Measurements from ENCODE around the gene CELF2. TPM values are rescaled to one million over a fixed set of nuclear protein-coding genes. Genes with fewer than 3 reads are reported as not detected.

CELF2 gene
- total RNA-seq, 1 experiment from 2014 or later: not detected

DNA sequence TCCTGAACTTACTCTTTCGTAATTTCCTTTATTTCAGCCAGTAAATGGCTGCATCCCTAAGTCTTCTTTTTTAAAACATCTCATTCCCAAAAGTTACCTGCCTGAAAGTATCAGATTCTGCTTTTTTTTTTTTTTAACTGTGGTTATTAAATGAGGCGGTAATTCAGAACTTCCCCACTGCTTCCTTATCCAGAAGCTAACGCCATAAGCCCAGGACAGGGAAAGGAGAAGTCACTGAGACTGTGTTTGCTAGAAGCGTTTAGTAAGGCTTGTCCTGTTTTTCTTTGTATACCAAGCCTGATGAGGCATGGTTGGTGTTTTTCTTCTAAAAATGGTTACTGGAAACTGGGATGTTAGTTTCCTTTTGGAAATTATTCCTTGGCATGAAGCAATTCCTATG is 197.8 kb downstream of the CELF2 start:
- intact Hi-C loops (cut with micrococcal nuclease; ENCODE audit: unreplicated experiment): no loop called here
- Histone ChIP-seq H3K27me3 (replicated peaks; ENCODE audit: insufficient read depth, low read depth, low read length, poor library complexity) (peaks cover 85% of the 10 kb centered on the region), H3K4me1 (ENCODE audit: insufficient read depth, low read length, poor library complexity, severe bottlenecking) (no peaks in the 10 kb centered on the region), H3K36me3 (ENCODE audit: insufficient read depth, low read length, poor library complexity, severe bottlenecking) (no peaks in the 10 kb centered on the region), H3K9me3 (ENCODE audit: low read depth, low read length, poor library complexity, severe bottlenecking) (no peaks in the 10 kb centered on the region), H3K4me3 (ENCODE audit: low read depth, low read length, poor library complexity, severe bottlenecking) (no peak overlapping the region), H3K27ac (ENCODE audit: low read depth, low read length, poor library complexity, severe bottlenecking) (no peak overlapping the region)
- BruUV-seq (replicated peaks): no TSS peak
- DNase-seq (ENCODE audit: low spot score): no peak
- ChIA-PET POLR2A (ENCODE audit: low non-redundant PET) (no interaction called here), CTCF (no interaction called here)
- TF ChIP-seq, protein P1, sequence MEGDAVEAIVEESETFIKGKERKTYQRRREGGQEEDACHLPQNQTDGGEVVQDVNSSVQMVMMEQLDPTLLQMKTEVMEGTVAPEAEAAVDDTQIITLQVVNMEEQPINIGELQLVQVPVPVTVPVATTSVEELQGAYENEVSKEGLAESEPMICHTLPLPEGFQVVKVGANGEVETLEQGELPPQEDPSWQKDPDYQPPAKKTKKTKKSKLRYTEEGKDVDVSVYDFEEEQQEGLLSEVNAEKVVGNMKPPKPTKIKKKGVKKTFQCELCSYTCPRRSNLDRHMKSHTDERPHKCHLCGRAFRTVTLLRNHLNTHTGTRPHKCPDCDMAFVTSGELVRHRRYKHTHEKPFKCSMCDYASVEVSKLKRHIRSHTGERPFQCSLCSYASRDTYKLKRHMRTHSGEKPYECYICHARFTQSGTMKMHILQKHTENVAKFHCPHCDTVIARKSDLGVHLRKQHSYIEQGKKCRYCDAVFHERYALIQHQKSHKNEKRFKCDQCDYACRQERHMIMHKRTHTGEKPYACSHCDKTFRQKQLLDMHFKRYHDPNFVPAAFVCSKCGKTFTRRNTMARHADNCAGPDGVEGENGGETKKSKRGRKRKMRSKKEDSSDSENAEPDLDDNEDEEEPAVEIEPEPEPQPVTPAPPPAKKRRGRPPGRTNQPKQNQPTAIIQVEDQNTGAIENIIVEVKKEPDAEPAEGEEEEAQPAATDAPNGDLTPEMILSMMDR (conservative IDR thresholded peaks at IDR 0.05; ENCODE audit: low read depth, low read length): no peak
- no peak for TF ChIP-seq EZH2 (IDR thresholded peaks at IDR 0.05; ENCODE audit: borderline replicate concordance, low read depth, low read length, poor library complexity, severe bottlenecking)

DNA sequence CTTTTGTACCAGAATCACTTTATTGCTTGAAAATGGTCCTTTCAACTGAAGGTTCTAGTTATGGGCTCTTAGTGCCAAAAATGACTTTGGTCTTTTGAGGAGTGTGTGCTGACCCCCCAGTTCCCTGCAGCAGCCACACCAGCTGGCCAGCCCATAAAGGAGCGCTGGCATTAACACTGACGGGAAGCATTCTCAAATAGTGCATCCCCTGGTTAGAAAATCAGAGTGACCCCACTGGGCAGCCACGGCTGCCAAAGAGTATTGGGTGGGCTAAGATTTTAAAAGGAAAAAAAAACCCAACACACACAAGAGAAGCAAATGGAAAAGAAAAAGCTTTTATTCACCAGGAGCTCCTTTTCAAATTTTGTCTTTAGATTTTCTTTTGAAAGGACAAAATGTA is 199.8 kb downstream of the CELF2 start:
- CTCF ChIA-PET: no interaction called here
- Histone ChIP-seq H3K27me3 (replicated peaks; ENCODE audit: insufficient read depth, low read depth, low read length, poor library complexity) (peaks cover 90% of the 10 kb centered on the region), H3K9me3 (ENCODE audit: low read depth, low read length, poor library complexity, severe bottlenecking) (no peaks in the 10 kb centered on the region), H3K27ac (ENCODE audit: low read depth, low read length, poor library complexity, severe bottlenecking) (no peak overlapping the region), H3K36me3 (ENCODE audit: insufficient read depth, low read length, poor library complexity, severe bottlenecking) (no peaks in the 10 kb centered on the region), H3K4me3 (ENCODE audit: low read depth, low read length, poor library complexity, severe bottlenecking) (no peak overlapping the region), H3K4me1 (ENCODE audit: insufficient read depth, low read length, poor library complexity, severe bottlenecking) (no peaks in the 10 kb centered on the region)
- BruUV-seq (replicated peaks): no TSS peak
- intact Hi-C loops (cut with micrococcal nuclease; ENCODE audit: unreplicated experiment): no loop called here
- POLR2A ChIA-PET (ENCODE audit: low non-redundant PET): no interaction called here
- DNase-seq (ENCODE audit: low spot score): no peak
- TF ChIP-seq, protein P1 (conservative IDR thresholded peaks at IDR 0.05; ENCODE audit: low read depth, low read length): no peak
- no peak for TF ChIP-seq EZH2 (IDR thresholded peaks at IDR 0.05; ENCODE audit: borderline replicate concordance, low read depth, low read length, poor library complexity, severe bottlenecking)

DNA sequence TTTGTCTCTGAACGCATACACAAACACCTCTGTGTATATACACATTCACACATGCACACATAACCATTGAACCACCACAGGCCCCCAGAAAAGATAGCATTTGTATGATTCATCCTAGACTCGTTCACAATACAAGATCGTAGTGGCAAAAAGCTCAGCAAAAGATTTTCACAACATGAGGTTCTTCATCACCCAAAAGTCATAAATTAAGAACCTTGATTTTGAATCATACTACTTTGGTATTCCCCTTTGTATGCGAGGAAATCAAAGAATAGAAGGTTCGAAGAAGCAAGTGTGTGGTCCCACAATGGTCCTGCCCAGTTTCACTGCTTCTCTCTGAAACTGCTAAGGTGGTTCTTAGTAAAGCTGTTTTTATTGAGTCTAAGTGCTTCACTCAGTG is 200.7 kb downstream of the CELF2 start:
- no peak for DNase-seq (ENCODE audit: low spot score)
- intact Hi-C loops (cut with micrococcal nuclease; ENCODE audit: unreplicated experiment): no loop called here
- BruUV-seq (replicated peaks): no TSS peak
- no peak overlapping the region for H3K27ac ChIP-seq (ENCODE audit: low read depth, low read length, poor library complexity, severe bottlenecking)
- H3K4me3 ChIP-seq (ENCODE audit: low read depth, low read length, poor library complexity, severe bottlenecking): no peak overlapping the region
- ChIA-PET POLR2A (ENCODE audit: low non-redundant PET) (no interaction called here), CTCF (no interaction called here)
- H3K9me3 ChIP-seq (ENCODE audit: low read depth, low read length, poor library complexity, severe bottlenecking): no peaks in the 10 kb centered on the region
- H3K36me3 ChIP-seq (ENCODE audit: insufficient read depth, low read length, poor library complexity, severe bottlenecking): no peaks in the 10 kb centered on the region
- H3K4me1 ChIP-seq (ENCODE audit: insufficient read depth, low read length, poor library complexity, severe bottlenecking): no peaks in the 10 kb centered on the region
- TF ChIP-seq EZH2 (IDR thresholded peaks at IDR 0.05; ENCODE audit: borderline replicate concordance, low read depth, low read length, poor library complexity, severe bottlenecking): no peak
- TF ChIP-seq, protein P1 (conservative IDR thresholded peaks at IDR 0.05; ENCODE audit: low read depth, low read length): no peak
- H3K27me3 ChIP-seq (replicated peaks; ENCODE audit: insufficient read depth, low read depth, low read length, poor library complexity): peaks cover 81% of the 10 kb centered on the region
